Measurements from ENCODE around the gene CCDC148. TPM values are rescaled to one million over a fixed set of nuclear protein-coding genes. Genes with fewer than 3 reads are reported as not detected.

The CCDC148 gene
- total RNA-seq, 1 donor from 2014 or later: 1.2 TPM

DNA sequence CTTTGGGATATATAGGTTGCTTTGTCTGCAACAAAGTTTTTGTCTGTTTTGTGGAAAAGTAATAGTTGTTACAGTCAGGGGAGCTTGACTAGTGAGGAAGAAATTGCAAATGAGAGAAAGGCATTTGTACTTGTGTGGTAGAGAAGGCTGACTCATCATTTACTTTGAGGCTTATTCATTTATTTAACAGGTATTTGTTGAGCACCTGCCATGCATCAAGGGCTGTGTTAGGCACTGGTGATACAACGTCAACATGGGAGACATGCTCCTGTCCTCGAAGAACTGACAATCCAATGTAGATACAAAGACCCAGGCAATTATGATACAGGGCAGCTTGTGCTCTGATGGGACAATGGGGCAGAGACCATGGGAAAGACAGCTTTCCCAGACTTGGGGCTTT, 275.4 kb downstream of the CCDC148 start:
- intact Hi-C loops (cut with DNase I): loop anchor here (10.0 kb wide), 1 partner anchor 136 kb away; no protein-coding TSS in a partner anchor
- Histone ChIP-seq H3K36me3 (no peaks in the 10 kb centered on the region), H3K27ac (no peak overlapping the region), H3K4me3 (no peak overlapping the region), H3K9me3 (no peaks in the 10 kb centered on the region), H3K27me3 (no peaks in the 10 kb centered on the region), H3K4me1 (no peaks in the 10 kb centered on the region)
- DNase-seq (no peak), ATAC-seq (no peak)
- no peak for TF ChIP-seq CTCF (IDR thresholded peaks at IDR 0.05)

GRCh38 chr2:158179660-158180059, 276.9 kb downstream of the CCDC148 start:
- intact Hi-C loops (cut with DNase I): loop anchor here (10.0 kb wide), 1 partner anchor 135 kb away; no protein-coding TSS in a partner anchor
- Histone ChIP-seq H3K9me3 (no peaks in the 10 kb centered on the region), H3K27me3 (no peaks in the 10 kb centered on the region), H3K36me3 (no peaks in the 10 kb centered on the region), H3K4me3 (no peak overlapping the region), H3K4me1 (no peaks in the 10 kb centered on the region), H3K27ac (no peak overlapping the region)
- ATAC-seq (no peak), DNase-seq (no peak)
- peak; percentile 45 for TF ChIP-seq CTCF (IDR thresholded peaks at IDR 0.05)

DNA sequence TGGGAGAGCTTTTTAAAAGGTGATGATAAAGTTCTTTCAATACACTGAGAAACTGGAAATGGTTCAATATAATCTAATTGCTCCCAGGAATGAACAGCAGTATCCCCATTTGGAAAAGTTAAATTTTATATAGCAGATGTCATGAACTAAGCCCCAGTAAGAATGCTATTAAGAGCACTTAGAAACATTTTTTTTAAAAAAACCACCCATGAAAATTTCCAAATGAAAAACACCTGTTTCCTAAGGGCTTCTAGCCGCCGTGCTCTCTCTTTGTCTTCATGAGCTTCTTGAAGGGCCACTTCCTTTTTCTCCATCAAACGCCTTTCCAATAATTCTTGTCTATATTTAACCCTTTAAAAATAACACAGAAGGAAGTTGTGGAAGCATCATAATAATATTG, 277.9 kb downstream of the CCDC148 start:
- TF ChIP-seq CTCF (IDR thresholded peaks at IDR 0.05): no peak
- intact Hi-C loops (cut with DNase I): no loop called here
- H3K4me3 ChIP-seq: no peak overlapping the region
- no peaks in the 10 kb centered on the region for H3K27me3 ChIP-seq
- no peaks in the 10 kb centered on the region for H3K9me3 ChIP-seq
- no peak for DNase-seq
- no peak overlapping the region for H3K27ac ChIP-seq
- H3K36me3 ChIP-seq: no peaks in the 10 kb centered on the region
- H3K4me1 ChIP-seq: no peaks in the 10 kb centered on the region
- ATAC-seq: no peak

- no peak for TF ChIP-seq CTCF (IDR thresholded peaks at IDR 0.05)
- H3K27ac ChIP-seq: no peak overlapping the region
Observed at GRCh38 chr2:158174956-158175355, 281.6 kb downstream of the CCDC148 start.

GRCh38 chr2:158174495-158174894, 282.1 kb downstream of the CCDC148 start:
- DNase-seq: no peak
- Histone ChIP-seq H3K27me3 (no peaks in the 10 kb centered on the region), H3K4me3 (no peak overlapping the region), H3K36me3 (no peaks in the 10 kb centered on the region), H3K9me3 (no peaks in the 10 kb centered on the region), H3K4me1 (no peaks in the 10 kb centered on the region), H3K27ac (no peak overlapping the region)
- no peak for TF ChIP-seq CTCF (IDR thresholded peaks at IDR 0.05)
- intact Hi-C loops (cut with DNase I): no loop called here
- no peak for ATAC-seq

More at GRCh38 chr2:158174956-158175355, 281.6 kb downstream of the CCDC148 start:
- no peak overlapping the region for H3K4me3 ChIP-seq
- H3K27me3 ChIP-seq: no peaks in the 10 kb centered on the region
- H3K36me3 ChIP-seq: no peaks in the 10 kb centered on the region
- no peak for DNase-seq
- intact Hi-C loops (cut with DNase I): no loop called here
- H3K4me1 ChIP-seq: no peaks in the 10 kb centered on the region
- no peaks in the 10 kb centered on the region for H3K9me3 ChIP-seq
- ATAC-seq: no peak

DNA sequence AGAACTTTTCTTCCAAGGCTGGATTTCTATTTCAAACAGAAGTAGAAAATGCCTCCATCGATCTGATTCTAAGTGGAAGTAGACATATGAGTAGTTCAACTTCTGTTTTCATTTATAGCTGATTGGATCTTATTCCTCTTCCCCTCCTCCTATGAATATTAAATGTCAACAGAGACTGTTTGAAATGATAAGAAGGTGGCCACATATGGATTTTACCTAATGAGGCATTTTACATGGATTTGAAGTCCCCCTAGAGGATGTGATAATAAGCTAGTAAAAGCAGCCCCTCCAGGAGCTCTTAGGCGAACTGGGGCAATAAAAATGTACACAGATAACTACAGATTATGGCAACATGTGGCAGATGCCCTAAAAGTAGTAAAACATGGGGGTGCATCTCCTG, 283.8 kb downstream of the CCDC148 start:
- intact Hi-C loops (cut with DNase I): no loop called here
- H3K27ac ChIP-seq: no peak overlapping the region
- no peaks in the 10 kb centered on the region for H3K4me1 ChIP-seq
- no peaks in the 10 kb centered on the region for H3K36me3 ChIP-seq
- ATAC-seq (no peak), DNase-seq (no peak)
- no peak overlapping the region for H3K4me3 ChIP-seq
- TF ChIP-seq CTCF (IDR thresholded peaks at IDR 0.05): no peak
- no peaks in the 10 kb centered on the region for H3K27me3 ChIP-seq
- H3K9me3 ChIP-seq: no peaks in the 10 kb centered on the region
